ENCODE data around the gene SUV39H2. TPM values are rescaled to one million over a fixed set of nuclear protein-coding genes. Genes with fewer than 3 reads are reported as not detected.

Gene SUV39H2
- total and polyA plus RNA-seq, 10 of the 15 experiments (the other 5 are each of a cell fraction or from before 2014, with no cell fraction given), result 24.3 to 41.1 (median 30.0) TPM

DNA sequence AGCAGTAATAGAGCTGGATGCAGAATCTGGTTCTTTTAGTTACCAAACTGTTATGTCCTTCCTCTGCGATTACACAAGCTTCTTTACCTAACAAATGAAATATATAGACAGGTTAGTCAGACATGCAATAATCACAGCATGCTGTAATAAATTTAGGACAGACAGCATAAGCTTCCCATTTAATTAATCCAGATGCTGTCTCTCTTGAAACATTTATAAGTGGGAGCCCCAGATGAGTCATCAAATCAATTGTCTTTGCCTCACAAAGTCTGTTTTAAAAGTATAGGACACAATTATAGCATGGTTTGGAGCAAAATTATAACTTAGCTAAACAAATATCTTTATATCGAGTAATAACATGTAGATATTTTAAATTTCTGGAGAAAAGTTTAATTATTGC lies 42.5 kb upstream of the SUV39H2 start (continued):
- TF ChIP-seq NFYA (IDR thresholded peaks at IDR 0.05; ENCODE audit: borderline replicate concordance, low read depth, low read length) (no peak), ZZZ3 (IDR thresholded peaks at IDR 0.05; ENCODE audit: control insufficient read depth, insufficient read length, low read depth) (no peak), HDGF (IDR thresholded peaks at IDR 0.05) (no peak), CREM (IDR thresholded peaks at IDR 0.05; ENCODE audit: low read depth) (no peak), POLR2AphosphoS2 (IDR thresholded peaks at IDR 0.05; ENCODE audit: low read depth, low read length) (no peak)
- TF ChIP-seq, protein P1, sequence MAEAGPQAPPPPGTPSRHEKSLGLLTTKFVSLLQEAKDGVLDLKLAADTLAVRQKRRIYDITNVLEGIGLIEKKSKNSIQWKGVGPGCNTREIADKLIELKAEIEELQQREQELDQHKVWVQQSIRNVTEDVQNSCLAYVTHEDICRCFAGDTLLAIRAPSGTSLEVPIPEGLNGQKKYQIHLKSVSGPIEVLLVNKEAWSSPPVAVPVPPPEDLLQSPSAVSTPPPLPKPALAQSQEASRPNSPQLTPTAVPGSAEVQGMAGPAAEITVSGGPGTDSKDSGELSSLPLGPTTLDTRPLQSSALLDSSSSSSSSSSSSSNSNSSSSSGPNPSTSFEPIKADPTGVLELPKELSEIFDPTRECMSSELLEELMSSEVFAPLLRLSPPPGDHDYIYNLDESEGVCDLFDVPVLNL (IDR thresholded peaks at IDR 0.05; ENCODE audit: low read depth, low read length), result no peak
- TF ChIP-seq, protein P2, sequence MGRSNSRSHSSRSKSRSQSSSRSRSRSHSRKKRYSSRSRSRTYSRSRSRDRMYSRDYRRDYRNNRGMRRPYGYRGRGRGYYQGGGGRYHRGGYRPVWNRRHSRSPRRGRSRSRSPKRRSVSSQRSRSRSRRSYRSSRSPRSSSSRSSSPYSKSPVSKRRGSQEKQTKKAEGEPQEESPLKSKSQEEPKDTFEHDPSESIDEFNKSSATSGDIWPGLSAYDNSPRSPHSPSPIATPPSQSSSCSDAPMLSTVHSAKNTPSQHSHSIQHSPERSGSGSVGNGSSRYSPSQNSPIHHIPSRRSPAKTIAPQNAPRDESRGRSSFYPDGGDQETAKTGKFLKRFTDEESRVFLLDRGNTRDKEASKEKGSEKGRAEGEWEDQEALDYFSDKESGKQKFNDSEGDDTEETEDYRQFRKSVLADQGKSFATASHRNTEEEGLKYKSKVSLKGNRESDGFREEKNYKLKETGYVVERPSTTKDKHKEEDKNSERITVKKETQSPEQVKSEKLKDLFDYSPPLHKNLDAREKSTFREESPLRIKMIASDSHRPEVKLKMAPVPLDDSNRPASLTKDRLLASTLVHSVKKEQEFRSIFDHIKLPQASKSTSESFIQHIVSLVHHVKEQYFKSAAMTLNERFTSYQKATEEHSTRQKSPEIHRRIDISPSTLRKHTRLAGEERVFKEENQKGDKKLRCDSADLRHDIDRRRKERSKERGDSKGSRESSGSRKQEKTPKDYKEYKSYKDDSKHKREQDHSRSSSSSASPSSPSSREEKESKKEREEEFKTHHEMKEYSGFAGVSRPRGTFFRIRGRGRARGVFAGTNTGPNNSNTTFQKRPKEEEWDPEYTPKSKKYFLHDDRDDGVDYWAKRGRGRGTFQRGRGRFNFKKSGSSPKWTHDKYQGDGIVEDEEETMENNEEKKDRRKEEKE (IDR thresholded peaks at IDR 0.05), result no peak

All from GM12878 (cell line).